Measurements from ENCODE around the gene SLC17A2.

- TF ChIP-seq REST (IDR thresholded peaks at IDR 0.05; ENCODE audit: low read depth) (no peak), RAD21 (IDR thresholded peaks at IDR 0.05; ENCODE audit: low read depth) (no peak), EP300 (IDR thresholded peaks at IDR 0.05; ENCODE audit: borderline replicate concordance) (no peak), YY1 (IDR thresholded peaks at IDR 0.05; ENCODE audit: low read depth) (no peak), MAX (IDR thresholded peaks at IDR 0.05) (no peak), NFIC (IDR thresholded peaks at IDR 0.05) (no peak), FOXM1 (IDR thresholded peaks at IDR 0.05; ENCODE audit: borderline replicate concordance, low read depth) (no peak), CEBPB (IDR thresholded peaks at IDR 0.05) (0 out of 2 replicates have a peak, but pooled peaks have one; percentile 7), TAF1 (IDR thresholded peaks at IDR 0.05; ENCODE audit: low read depth) (no peak), EGR1 (IDR thresholded peaks at IDR 0.05) (no peak), USF1 (IDR thresholded peaks at IDR 0.05) (no peak), CREB1 (IDR thresholded peaks at IDR 0.05; ENCODE audit: low read depth) (no peak), TEAD4 (IDR thresholded peaks at IDR 0.05) (peak; percentile 54; the same call in 1 of the 2 replicates), ZBTB7A (IDR thresholded peaks at IDR 0.05; ENCODE audit: low read depth) (no peak)
These were observed 42.4 kb upstream of the SLC17A2 start for GRCh38 chr6:25972902-25973301.
